ENCODE measurements around the gene TFIP11.

The TFIP11 gene

DNA sequence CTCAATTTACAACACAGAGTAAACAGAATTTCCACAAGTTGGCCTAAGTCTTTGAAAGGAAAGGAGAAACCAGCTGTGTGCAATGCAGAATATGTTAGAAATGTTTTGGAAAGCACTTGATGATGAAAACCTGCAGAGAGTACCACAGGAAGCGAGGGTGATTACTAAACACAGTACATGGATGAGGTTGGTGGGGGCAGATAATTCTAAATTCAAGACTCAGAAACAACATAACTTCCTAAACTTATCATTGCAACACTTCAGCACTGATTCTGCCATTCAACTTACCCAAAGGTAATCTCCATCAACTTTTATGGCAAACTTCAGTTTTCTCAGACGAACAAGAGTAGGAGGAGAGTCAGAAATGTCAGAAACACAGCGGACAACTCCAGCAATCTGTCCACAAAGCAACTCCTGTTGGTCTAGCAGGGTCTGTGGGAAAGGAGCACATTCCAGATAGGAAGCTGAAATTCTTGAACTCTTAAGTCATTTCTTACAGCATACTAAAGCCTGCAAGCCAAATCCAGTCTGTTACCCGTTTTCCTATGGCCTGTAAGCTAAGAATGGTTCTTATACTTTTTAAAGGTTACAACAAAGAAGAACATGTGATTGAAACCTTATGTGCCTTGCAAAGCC, 35.5 kb downstream of the TFIP11 start:
- H3K4me1 ChIP-seq: no peaks in the 10 kb centered on the region

DNA sequence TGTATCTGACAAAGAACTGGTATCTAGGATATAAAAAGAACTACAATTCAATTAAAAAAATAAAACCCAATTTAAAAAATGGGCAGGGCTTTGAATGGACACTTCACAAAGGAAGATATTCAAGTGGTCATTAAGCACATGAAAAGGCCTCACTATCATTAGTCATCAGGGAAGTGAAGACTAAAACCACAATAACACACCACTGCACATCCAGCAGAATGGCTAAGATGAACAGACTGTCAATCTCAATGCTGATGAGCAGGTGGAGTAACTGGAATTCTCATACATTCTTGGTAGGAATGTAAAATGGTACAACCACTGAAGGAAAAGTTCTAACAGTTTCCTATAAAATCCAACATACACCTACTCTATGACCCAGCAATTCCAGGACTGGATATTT, 37.6 kb downstream of the TFIP11 start:
- no peaks in the 10 kb centered on the region for H3K27me3 ChIP-seq
- TF ChIP-seq, protein P1, sequence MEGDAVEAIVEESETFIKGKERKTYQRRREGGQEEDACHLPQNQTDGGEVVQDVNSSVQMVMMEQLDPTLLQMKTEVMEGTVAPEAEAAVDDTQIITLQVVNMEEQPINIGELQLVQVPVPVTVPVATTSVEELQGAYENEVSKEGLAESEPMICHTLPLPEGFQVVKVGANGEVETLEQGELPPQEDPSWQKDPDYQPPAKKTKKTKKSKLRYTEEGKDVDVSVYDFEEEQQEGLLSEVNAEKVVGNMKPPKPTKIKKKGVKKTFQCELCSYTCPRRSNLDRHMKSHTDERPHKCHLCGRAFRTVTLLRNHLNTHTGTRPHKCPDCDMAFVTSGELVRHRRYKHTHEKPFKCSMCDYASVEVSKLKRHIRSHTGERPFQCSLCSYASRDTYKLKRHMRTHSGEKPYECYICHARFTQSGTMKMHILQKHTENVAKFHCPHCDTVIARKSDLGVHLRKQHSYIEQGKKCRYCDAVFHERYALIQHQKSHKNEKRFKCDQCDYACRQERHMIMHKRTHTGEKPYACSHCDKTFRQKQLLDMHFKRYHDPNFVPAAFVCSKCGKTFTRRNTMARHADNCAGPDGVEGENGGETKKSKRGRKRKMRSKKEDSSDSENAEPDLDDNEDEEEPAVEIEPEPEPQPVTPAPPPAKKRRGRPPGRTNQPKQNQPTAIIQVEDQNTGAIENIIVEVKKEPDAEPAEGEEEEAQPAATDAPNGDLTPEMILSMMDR (IDR thresholded peaks at IDR 0.05; ENCODE audit: low read depth, low read length): no peak
- peaks cover 44% of the 10 kb centered on the region for H3K36me3 ChIP-seq
- no peaks in the 10 kb centered on the region for H3K9me3 ChIP-seq
- no peaks in the 10 kb centered on the region for H3K4me1 ChIP-seq
- H3K4me3 ChIP-seq (ENCODE audit: low read depth, low read length): no peak overlapping the region
- no peak for DNase-seq

More for the DNA sequence above, 35.5 kb downstream of the TFIP11 start:
- DNase-seq: no peak
- no peaks in the 10 kb centered on the region for H3K27me3 ChIP-seq
- no peaks in the 10 kb centered on the region for H3K9me3 ChIP-seq
- peaks cover 22% of the 10 kb centered on the region for H3K36me3 ChIP-seq
- no peak overlapping the region for H3K4me3 ChIP-seq (ENCODE audit: low read depth, low read length)
- TF ChIP-seq, protein P1 (IDR thresholded peaks at IDR 0.05; ENCODE audit: low read depth, low read length): no peak

DNA sequence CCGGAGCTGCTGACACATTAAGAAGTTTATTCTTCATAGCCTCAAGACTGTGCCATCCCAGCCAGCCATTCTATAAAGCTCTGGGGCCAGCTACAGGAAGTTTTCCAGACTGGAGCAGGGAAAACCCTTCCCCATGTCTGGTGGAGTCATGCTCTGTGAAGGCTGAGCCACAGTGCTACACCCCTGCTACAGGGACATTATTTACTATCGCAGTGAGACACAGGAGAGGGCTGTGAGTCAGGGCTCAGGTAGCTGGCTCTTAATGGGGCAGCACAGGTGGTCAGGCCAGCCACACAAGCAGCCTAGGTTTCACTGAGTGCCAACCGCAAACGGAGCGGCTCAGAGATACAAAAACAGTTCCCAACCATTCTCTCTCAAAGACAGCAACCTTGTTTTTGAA, 40.8 kb downstream of the TFIP11 start:
- TF ChIP-seq, protein P1 (IDR thresholded peaks at IDR 0.05; ENCODE audit: low read depth, low read length): no peak
- Histone ChIP-seq H3K4me3 (ENCODE audit: low read depth, low read length) (no peak overlapping the region), H3K4me1 (no peaks in the 10 kb centered on the region), H3K27me3 (no peaks in the 10 kb centered on the region), H3K36me3 (peaks cover 42% of the 10 kb centered on the region), H3K9me3 (no peaks in the 10 kb centered on the region)
- DNase-seq: no peak

- Histone ChIP-seq H3K36me3 (peaks cover 47% of the 10 kb centered on the region), H3K9me3 (no peaks in the 10 kb centered on the region), H3K4me1 (no peaks in the 10 kb centered on the region), H3K4me3 (ENCODE audit: low read depth, low read length) (no peak overlapping the region), H3K27me3 (no peaks in the 10 kb centered on the region)
- DNase-seq: no peak
- TF ChIP-seq, protein P1 (IDR thresholded peaks at IDR 0.05; ENCODE audit: low read depth, low read length): no peak
These were observed 41.5 kb downstream of the TFIP11 start for GRCh38 chr22:26470807-26471206.

DNA sequence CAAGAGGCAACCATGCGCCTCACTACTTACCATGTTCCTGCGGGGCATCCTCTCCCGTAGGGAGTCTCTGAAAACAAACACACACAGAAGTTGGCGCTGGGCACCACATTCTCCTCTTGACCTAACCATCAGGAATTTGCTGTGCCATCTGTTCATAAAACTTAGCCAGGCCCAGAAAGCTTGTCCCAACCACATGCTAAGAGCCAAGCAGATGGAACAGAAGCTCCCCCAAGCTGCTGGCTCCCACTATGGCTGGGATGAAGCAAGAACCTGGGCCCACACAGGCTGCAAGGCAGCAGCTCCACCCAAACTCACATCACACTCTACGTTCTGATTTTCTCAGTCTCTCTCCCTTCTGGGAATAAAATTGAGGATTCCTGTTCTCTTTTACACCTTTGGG, 46.1 kb downstream of the TFIP11 start:
- no peaks in the 10 kb centered on the region for H3K9me3 ChIP-seq
- no peak for DNase-seq
- peaks cover 3% of the 10 kb centered on the region; the same call in 1 of the 2 replicates for H3K4me1 ChIP-seq
- TF ChIP-seq, protein P1 (IDR thresholded peaks at IDR 0.05; ENCODE audit: low read depth, low read length): no peak
- H3K4me3 ChIP-seq (ENCODE audit: low read depth, low read length): no peak overlapping the region
- H3K36me3 ChIP-seq: peaks cover 55% of the 10 kb centered on the region
- H3K27me3 ChIP-seq: no peaks in the 10 kb centered on the region

DNA sequence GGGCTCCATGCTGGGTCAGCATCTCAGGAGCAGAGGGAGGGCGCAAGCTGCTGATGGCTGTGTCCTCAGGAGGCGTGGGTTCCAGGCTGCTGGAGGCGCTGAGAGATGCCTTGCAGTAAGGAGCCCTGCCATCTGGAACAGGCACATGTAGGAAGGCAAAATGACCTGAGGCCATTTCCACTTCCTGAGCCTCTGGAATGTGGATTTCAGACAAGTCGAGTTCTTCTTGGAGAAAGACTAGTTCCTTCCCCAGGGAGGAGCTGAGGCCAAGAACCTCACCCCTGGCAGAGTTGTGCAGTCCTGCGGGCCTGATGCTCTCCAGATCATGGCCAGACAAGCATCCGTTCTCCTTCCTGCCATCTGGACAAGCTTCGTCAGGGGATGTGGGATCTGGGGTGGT, 48.0 kb downstream of the TFIP11 start:
- Histone ChIP-seq H3K27me3 (no peaks in the 10 kb centered on the region), H3K4me1 (peaks cover 7% of the 10 kb centered on the region; the same call in 1 of the 2 replicates), H3K36me3 (peaks cover 40% of the 10 kb centered on the region), H3K9me3 (no peaks in the 10 kb centered on the region), H3K4me3 (ENCODE audit: low read depth, low read length) (no peak overlapping the region)
- TF ChIP-seq, protein P1 (IDR thresholded peaks at IDR 0.05; ENCODE audit: low read depth, low read length): no peak
- DNase-seq: no peak

All from BE2C (cell line).